Left lung (tissue), 14 donors: Measurements from ENCODE around the gene KHDC1L. TPM values are rescaled to one million over a fixed set of nuclear protein-coding genes. Genes with fewer than 3 reads are reported as not detected.
"Not testable (repeated sequence)": the region's sequence is repeated elsewhere in the genome, so short reads cannot be mapped to it uniquely, and the experiment has no call there.

Experiments used
- ATAC-seq: fragments of 200-7000 bp; cut with Tn5 transposase; one replicate; pipeline ENCODE4 v1.9.1; 2020; ENCODE audit warnings: moderate library complexity
- DNase-seq, 4 donors: peaks; one replicate each; pipeline ENCODE4 v3.0.0-alpha.2; 2013 to 2020
- H3K27ac ChIP-seq, 2 donors: fragments of 200-600 bp; sonication (generic) in 1 of 2; one replicate each; pipeline versions ENCODE4 v1.5.0 to v1.8.0; 2020 to 2021
- H3K27me3 ChIP-seq, 2 donors: fragments of 200-600 bp; sonication (generic) in 1 of 2; one replicate each; pipeline versions ENCODE4 v1.5.0 to v1.8.0; 2020 to 2021
- H3K36me3 ChIP-seq, 2 donors: fragments of 200-600 bp; sonication (generic) in 1 of 2; one replicate each; pipeline versions ENCODE4 v1.5.0 to v1.8.0; 2020 to 2021
- H3K4me1 ChIP-seq, 2 donors: fragments of 200-600 bp; one replicate each; pipeline ENCODE4 v1.8.0; 2021
- H3K4me3 ChIP-seq, 2 donors: fragments of 200-600 bp; sonication (generic) in 1 of 2; one replicate each; pipeline versions ENCODE4 v1.5.0 to v1.8.0; 2020 to 2021; ENCODE audit warnings: mild to moderate bottlenecking in 1 of 2
- H3K9me3 ChIP-seq, 2 donors: fragments of 200-600 bp; sonication (generic) in 1 of 2; one replicate each; pipeline versions ENCODE4 v1.5.0 to v1.8.0; 2020 to 2021
- intact Hi-C, 2 donors: fragments of 100-400 bp; cut with DNase I; formaldehyde crosslinking; loops; one replicate each; pipeline versions ENCODE4 v1.11.2 to v1.14.2; 2022
- long read RNA-seq, 12 donors: library from polyadenylated mRNA in 2 of 12; unstranded in 2 of 12; transcript quantifications; one replicate each; pipeline ENCODE4 v2.0.0 and lab custom pipeline, GENCODE V29; 2019 to 2026
- polyA plus RNA-seq, 6 donors: library from polyadenylated mRNA; unstranded; fragments of 120-200 nt; gene quantifications; one replicate each; pipeline ENCODE4 v1.2.1, GENCODE V29; 2013; ENCODE audit not compliant: insufficient read length in 6 of 6
- total RNA-seq, 2 donors: library from RNA; stranded (reverse); fragmentation: NEBNext Ultra II Directional; extraction: Animal tissue kit (Norgen Biotek cat#: 25700); gene quantifications; one replicate each; pipeline ENCODE4 v1.2.1, GENCODE V29; 2021
- TF ChIP-seq, protein P1 (sequence below), 2 donors: fragments of 200-600 bp; sonication (generic) in 1 of 2; IDR thresholded peaks; one replicate each; pipeline versions ENCODE4 v1.5.0 to v1.8.0; 2021; ENCODE audit warnings: antibody characterized with exemption in 2 of 2
- donor health status: DM: no; HTN: yes; CAD: no.
- donor health status: DM: no; HTN: no; CAD: no.

Gene KHDC1L, protein sequence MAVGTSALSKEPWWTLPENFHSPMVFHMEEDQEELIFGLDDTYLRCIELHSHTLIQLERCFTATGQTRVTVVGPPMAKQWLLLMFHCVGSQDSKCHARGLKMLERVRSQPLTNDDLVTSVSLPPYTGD
- total RNA-seq (not detected), polyA plus RNA-seq (1 to 10 TPM in 2 of 6 donors, under 1 TPM in 4; 0.24 to 1.2 (median 0.88) TPM)
- long read RNA-seq, donor 1, result 0 reads
- long read RNA-seq, donor 2, result 0 reads
- long read RNA-seq, donor 3, result 0 reads
- long read RNA-seq, donor 4, result 0 reads
- long read RNA-seq, donor 5, result 0 reads
- long read RNA-seq, donor 6, result 0 reads
- long read RNA-seq, donor 7, result 0 reads
- long read RNA-seq, donor 8, result 0 reads
- long read RNA-seq, donor 9, result 0 reads
- long read RNA-seq, donor 10, result 0 reads
- long read RNA-seq, donor 11, result 0 reads
- long read RNA-seq, donor 12, partial matches to known transcripts, result 0 of 1 reads
- long read RNA-seq, donor 12, other reads (novel, unspliced or antisense), result 0 of 1 reads

DNA sequence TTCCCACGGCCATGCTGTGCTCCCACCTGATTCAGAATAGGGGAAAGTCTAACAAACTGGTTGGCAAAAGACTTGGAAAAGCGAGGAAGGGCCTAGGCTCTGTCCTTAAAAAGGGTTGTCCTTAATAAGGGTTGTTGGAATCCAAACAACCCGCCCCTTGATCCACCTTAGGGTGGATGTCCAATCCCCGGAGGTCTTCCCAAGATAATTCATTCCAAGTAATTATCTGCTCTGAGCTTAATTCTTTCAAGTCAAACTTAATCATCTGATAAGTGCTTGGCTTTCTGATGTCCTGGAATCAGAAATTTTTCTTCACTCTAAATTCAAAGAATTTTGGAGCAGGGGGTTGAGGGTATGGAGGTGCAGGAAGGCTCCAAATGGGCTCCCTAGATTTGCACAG, at the start of gene KHDC1L:
KHDC1L (minus strand) TSS at position 101 of the 400 bp plus-strand sequence; CDS start at position 13, 88 bp downstream.
- no peaks in the 10 kb centered on the region for H3K27me3 ChIP-seq
- no peaks in the 10 kb centered on the region for H3K36me3 ChIP-seq
- no peak within 1 kb of the TSS for H3K4me3 ChIP-seq
- H3K27ac ChIP-seq, result no peak within 1 kb of the TSS
- TF ChIP-seq, protein P1, sequence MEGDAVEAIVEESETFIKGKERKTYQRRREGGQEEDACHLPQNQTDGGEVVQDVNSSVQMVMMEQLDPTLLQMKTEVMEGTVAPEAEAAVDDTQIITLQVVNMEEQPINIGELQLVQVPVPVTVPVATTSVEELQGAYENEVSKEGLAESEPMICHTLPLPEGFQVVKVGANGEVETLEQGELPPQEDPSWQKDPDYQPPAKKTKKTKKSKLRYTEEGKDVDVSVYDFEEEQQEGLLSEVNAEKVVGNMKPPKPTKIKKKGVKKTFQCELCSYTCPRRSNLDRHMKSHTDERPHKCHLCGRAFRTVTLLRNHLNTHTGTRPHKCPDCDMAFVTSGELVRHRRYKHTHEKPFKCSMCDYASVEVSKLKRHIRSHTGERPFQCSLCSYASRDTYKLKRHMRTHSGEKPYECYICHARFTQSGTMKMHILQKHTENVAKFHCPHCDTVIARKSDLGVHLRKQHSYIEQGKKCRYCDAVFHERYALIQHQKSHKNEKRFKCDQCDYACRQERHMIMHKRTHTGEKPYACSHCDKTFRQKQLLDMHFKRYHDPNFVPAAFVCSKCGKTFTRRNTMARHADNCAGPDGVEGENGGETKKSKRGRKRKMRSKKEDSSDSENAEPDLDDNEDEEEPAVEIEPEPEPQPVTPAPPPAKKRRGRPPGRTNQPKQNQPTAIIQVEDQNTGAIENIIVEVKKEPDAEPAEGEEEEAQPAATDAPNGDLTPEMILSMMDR (IDR thresholded peaks at IDR 0.05), result no peak
- intact Hi-C loops, result no loop called here
- H3K9me3 ChIP-seq, result no peaks in the 10 kb centered on the region
- DNase-seq (no peak), ATAC-seq (no peak)
- H3K4me1 ChIP-seq, result no peaks in the 10 kb centered on the region

DNA sequence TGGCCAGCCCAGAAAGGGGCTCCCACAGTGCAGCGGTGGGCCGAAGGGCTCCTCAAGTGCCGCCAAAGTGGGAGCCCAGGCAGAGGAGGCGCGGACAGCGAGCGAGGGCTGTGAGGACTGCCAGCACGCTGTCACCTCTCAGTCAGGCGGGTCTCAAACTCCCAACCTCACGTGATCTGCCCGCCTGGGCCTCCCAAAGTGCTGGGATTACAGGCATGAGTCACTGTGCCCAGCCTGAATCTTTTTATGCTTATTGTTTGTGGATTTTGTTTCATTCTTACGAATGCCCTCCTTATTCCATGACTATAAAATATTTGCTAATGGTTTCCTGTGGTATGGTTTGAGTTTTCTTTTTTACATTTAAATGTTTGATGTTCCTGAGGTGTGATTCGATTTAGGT, 44.0 kb upstream of the KHDC1L start:
- H3K4me3 ChIP-seq, H3K27me3 ChIP-seq, H3K27ac ChIP-seq, DNase-seq, H3K9me3 ChIP-seq, ATAC-seq, H3K4me1 ChIP-seq, intact Hi-C loops: not testable (repeated sequence)
- peaks cover 0 to 11% of the 10 kb centered on the region in 2 donors for H3K36me3 ChIP-seq

DNA sequence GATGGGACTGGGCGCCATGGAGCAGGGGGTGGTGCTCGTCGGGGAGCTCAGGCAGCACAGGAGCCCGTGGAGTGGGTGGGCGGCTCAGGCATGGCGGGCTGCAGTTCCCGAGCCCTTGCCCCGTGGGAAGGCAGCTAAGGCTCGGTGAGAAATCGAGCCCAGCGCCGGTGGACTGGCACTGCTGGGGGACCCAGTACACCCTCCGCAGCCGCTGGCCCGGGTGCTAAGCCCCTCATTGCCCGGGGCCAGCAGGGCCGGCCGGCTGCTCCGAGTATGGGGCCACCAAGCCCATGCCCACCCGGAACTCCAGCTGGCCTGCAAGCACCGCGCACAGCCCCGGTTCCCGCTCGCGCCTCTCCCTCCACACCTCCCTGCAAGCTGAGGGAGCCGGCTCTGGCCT, 43.6 kb upstream of the KHDC1L start:
- ATAC-seq, H3K9me3 ChIP-seq, DNase-seq, intact Hi-C loops, H3K4me3 ChIP-seq, H3K27ac ChIP-seq, H3K4me1 ChIP-seq, H3K27me3 ChIP-seq: not testable (repeated sequence)
- H3K36me3 ChIP-seq, result peaks cover 0 to 11% of the 10 kb centered on the region in 2 donors

DNA sequence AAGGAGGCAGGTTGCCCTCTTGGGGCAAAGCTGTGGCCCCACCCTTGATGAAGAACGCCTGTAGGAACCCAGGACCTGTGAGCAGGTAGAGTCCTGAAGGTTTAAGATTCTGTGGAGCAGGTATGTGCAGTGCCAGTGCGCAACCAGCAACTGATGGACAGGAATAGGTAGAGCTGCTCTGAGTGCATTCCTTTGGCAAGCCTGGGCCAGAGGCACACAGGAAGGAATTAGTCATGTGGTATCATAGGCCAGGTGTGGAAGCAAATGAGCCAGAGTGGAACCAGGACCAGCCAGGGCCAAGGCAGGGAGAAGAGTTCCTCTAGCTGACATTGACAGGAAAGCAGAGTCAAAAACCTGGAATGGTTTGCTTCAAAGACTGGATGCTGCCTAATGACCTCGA, 39.1 kb upstream of the KHDC1L start:
- H3K4me1 ChIP-seq, result peaks cover 6 to 10% of the 10 kb centered on the region in 2 donors
- intact Hi-C loops, result no loop called here
- no peaks in the 10 kb centered on the region for H3K36me3 ChIP-seq
- no peaks in the 10 kb centered on the region for H3K9me3 ChIP-seq
- H3K4me3 ChIP-seq, result no peak overlapping the region
- no peaks in the 10 kb centered on the region for H3K27me3 ChIP-seq
- DNase-seq, result no peak
- ATAC-seq, result peak; percentile 15
- no peak overlapping the region for H3K27ac ChIP-seq
- TF ChIP-seq, protein P1 (IDR thresholded peaks at IDR 0.05), result no peak

DNA sequence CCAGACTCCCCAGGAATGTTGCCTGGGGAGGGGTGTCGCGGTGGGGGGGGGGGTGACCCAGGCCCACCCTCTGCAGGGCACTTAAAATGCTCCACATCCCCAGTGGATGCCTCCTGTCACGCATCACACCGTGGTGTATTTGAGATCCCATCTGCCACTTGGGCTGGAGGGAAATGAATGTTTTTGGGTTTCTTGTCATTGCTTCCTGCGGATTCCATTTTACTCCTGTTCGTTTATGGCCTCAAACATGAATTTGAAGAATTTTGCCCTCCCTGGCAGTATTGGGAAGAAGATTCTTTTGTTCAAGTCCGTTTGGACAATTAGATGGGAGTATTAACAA, 38.2 kb upstream of the KHDC1L start:
- Histone ChIP-seq H3K27ac (peak overlapping the region in 1 of 2 donors; percentile 55), H3K4me1 (peaks cover 6 to 10% of the 10 kb centered on the region in 2 donors), H3K36me3 (no peaks in the 10 kb centered on the region), H3K9me3 (no peaks in the 10 kb centered on the region), H3K4me3 (peak overlapping the region; percentile 44 to 59), H3K27me3 (no peaks in the 10 kb centered on the region)
- intact Hi-C loops, result no loop called here
- ATAC-seq (peak; percentile 16), DNase-seq (peak in 1 of 4 donors; percentile 5)
- TF ChIP-seq, protein P1 (IDR thresholded peaks at IDR 0.05), result no peak

DNA sequence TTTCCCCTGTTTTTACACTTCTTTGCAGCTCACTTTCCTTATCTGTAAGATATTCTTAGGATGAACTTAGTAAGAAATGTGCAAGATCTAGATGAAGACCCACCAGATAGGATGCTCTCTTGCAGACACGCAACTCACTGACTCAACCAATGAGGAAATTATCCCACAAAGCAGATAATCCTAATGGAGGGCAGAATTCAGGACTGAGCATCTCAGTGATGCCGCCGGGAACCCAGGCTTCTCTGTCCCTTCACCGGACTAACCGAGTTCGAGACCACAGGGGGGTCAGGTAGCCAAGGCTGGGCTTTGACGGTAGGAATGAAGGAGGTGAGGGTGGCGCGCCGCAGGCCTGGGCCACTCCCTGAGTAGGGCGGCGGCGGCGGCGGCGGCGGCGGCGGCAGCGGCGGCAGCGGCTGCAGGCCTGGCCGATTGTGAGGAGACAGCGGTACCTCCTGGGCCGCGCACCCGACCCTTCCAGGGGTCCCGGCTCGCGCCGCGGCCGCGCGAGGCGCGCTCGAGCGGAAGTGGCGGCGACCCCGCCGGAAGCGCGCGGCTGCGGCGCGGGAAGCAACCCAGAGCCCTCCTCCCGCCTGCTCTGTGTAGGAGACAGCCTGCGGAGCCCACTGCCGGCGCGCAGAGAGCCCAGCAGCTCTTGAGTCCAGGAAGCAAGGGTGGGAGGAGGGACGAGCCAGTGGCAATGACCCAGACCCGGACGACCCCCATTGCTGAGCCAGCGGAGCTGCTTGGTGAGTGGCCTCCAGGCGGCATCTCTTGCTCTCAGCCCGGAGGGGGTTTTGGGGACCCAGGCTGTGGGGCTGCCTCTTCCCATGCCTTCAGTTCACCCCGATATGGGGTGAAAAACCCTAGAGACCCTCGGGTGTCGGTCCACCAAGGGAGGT, 37.6 kb upstream of the KHDC1L start, which contains the start of gene KHDC1:
KHDC1 (minus strand) TSS at position 526 of the 899 bp plus-strand sequence. CDS start 20,679 bp downstream, outside the sequence.
- intact Hi-C loops, result no loop called here
- TF ChIP-seq, protein P1 (IDR thresholded peaks at IDR 0.05), result no peak
- Histone ChIP-seq H3K9me3 (no peaks in the 10 kb centered on the region), H3K36me3 (no peaks in the 10 kb centered on the region), H3K4me1 (peaks cover 6 to 10% of the 10 kb centered on the region in 2 donors), H3K27me3 (no peaks in the 10 kb centered on the region), H3K4me3 (peak within 1 kb of the TSS; percentile 44 to 59), H3K27ac (peak within 1 kb of the TSS; percentile 53 to 55)
- ATAC-seq (peak; percentile 88), DNase-seq (peak; percentile 33 to 85 (median 75))
